GM12878 (cell line): Measurements from ENCODE around the gene ANOS1. TPM values are rescaled to one million over a fixed set of nuclear protein-coding genes. Genes with fewer than 3 reads are reported as not detected.

ENCODE experiments used
- ATAC-seq: fragments of 200-7000 bp; cut with Tn5 transposase; 3 replicates; pipeline ENCODE4 v1.9.1; 2020; ENCODE audit warnings: mild to moderate bottlenecking, moderate library complexity
- BruUV-seq: library from RNA; stranded (reverse); fragments of 400-500 nt; replicated peaks from 2 replicates; lab custom pipeline; 2021; lab: Mats Ljungman, UMichigan
- CTCF ChIA-PET: fragments of 300-600 bp; sonication (Branson Sonifier 250); formaldehyde crosslinking; extraction: SDS; loops from one replicate; lab custom pipeline; 2021; ENCODE audit warnings: inconsistent platforms; lab: Yijun Ruan, JAX
- POLR2A ChIA-PET: fragments of 350-600 bp; formaldehyde crosslinking; extraction: SDS; loops from one replicate; lab custom pipeline; 2021; ENCODE audit warnings: inconsistent platforms; lab: Charles Lee
- RAD21 ChIA-PET: fragments of 300-600 bp; sonication (Branson Sonifier 250); formaldehyde crosslinking; loops from one replicate; lab custom pipeline; 2023; ENCODE audit warnings: antibody characterized with exemption; ENCODE audit not compliant: unreplicated experiment; lab: Charles Lee
- SMC1A ChIA-PET: fragments of 300-600 bp; sonication (Branson Sonifier 250); formaldehyde crosslinking; loops from one replicate; lab custom pipeline; 2023; ENCODE audit not compliant: unreplicated experiment, uncharacterized antibody; lab: Charles Lee
- DNase-seq: peaks from one replicate; pipeline ENCODE4 v3.0.0-alpha.2; 2011; ENCODE audit warnings: low read depth, low spot score
- FAIRE-seq: peaks from 3 replicates; lab custom pipeline; 2011; peaks lifted over from hg19 to GRCh38; lab: Jason Lieb, UNC
- H2AFZ ChIP-seq: 2 replicates; pipeline ENCODE4 v1.6.0; 2011; ENCODE audit warnings: low read depth, low read length, control low read depth; ENCODE audit not compliant: control insufficient read depth
- H3K27ac ChIP-seq: 2 replicates; pipeline ENCODE4 v1.5.1; 2011; ENCODE audit warnings: control low read depth; ENCODE audit not compliant: control insufficient read depth, insufficient read depth
- H3K27me3 ChIP-seq, 2 experiments: replicated peaks in 1 of 2; 2 replicates each; pipeline versions ENCODE4 v1.6.0 to v1.6.1; 2011; ENCODE audit warnings: low read length in 1 of 2; ENCODE audit not compliant: control insufficient read depth in 2 of 2, insufficient read depth in 2 of 2
- H3K36me3 ChIP-seq, 2 experiments: 2 replicates each; pipeline ENCODE4 v1.5.1; 2011; ENCODE audit warnings: low read length in 1 of 2; ENCODE audit not compliant: control insufficient read depth in 2 of 2, insufficient read depth in 2 of 2
- H3K4me1 ChIP-seq: 2 replicates; pipeline ENCODE4 v1.6.1; 2011; ENCODE audit warnings: mild to moderate bottlenecking, low read length, moderate library complexity, mixed read lengths; ENCODE audit not compliant: control insufficient read depth, insufficient read depth
- H3K4me2 ChIP-seq: 2 replicates; pipeline ENCODE4 v1.6.0; 2011; ENCODE audit warnings: control low read depth; ENCODE audit not compliant: control insufficient read depth, insufficient read depth
- H3K4me3 ChIP-seq: fragments of 200-600 bp; sonication (generic); 2 replicates; pipeline ENCODE4 v1.5.1; 2016
- H3K79me2 ChIP-seq: 2 replicates; pipeline ENCODE4 v1.6.0; 2011; ENCODE audit warnings: low read length; ENCODE audit not compliant: control insufficient read depth, insufficient read depth
- H3K9ac ChIP-seq: 2 replicates; pipeline ENCODE4 v1.8.0; 2011; ENCODE audit warnings: low read length, control low read depth, mixed read lengths; ENCODE audit not compliant: control insufficient read depth, insufficient read depth
- H3K9me3 ChIP-seq: replicated peaks from 3 replicates; pipeline ENCODE4 v1.5.1; 2011; ENCODE audit warnings: mild to moderate bottlenecking, low read length; ENCODE audit not compliant: control insufficient read depth, insufficient read depth
- H4K20me1 ChIP-seq: 2 replicates; pipeline ENCODE4 v1.6.0; 2011; ENCODE audit not compliant: control insufficient read depth, insufficient read depth
- ASH2L ChIP-seq: fragments of 300-600, 200-600 bp; sonication (generic); IDR thresholded peaks from 2 replicates; pipeline ENCODE4 v1.6.1; 2017; ENCODE audit warnings: low read depth, mild to moderate bottlenecking, borderline replicate concordance
- DPF2 ChIP-seq: fragments of 450-650 bp; IDR thresholded peaks from 2 replicates; pipeline ENCODE4 v1.6.1; 2017; ENCODE audit warnings: mild to moderate bottlenecking
- E4F1 ChIP-seq: fragments of 450-650 bp; IDR thresholded peaks from 2 replicates; pipeline ENCODE4 v1.6.1; 2018; ENCODE audit warnings: borderline replicate concordance, mild to moderate bottlenecking; ENCODE audit not compliant: partially characterized antibody
- ELK1 ChIP-seq: IDR thresholded peaks from 2 replicates; pipeline ENCODE4 v1.6.1; 2012; ENCODE audit warnings: low read depth, low read length, improper control_type of control experiment
- FOXM1 ChIP-seq: IDR thresholded peaks from 2 replicates; pipeline ENCODE4 v1.6.1; 2012; ENCODE audit warnings: low read depth, mild to moderate bottlenecking, inconsistent platforms, low read length, moderate library complexity
- KDM1A ChIP-seq: fragments of 200-600 bp; sonication (generic); IDR thresholded peaks from 2 replicates; pipeline ENCODE4 v1.6.1; 2016; ENCODE audit warnings: borderline replicate concordance
- NBN ChIP-seq: fragments of 450-650 bp; IDR thresholded peaks from 2 replicates; pipeline ENCODE4 v1.6.1; 2016
- POLR2AphosphoS5 ChIP-seq: IDR thresholded peaks from 2 replicates; pipeline ENCODE4 v1.6.1; 2011; ENCODE audit warnings: mild to moderate bottlenecking, low read length, inconsistent platforms
- WRNIP1 ChIP-seq: IDR thresholded peaks from 2 replicates; pipeline ENCODE4 v1.6.1; 2011; ENCODE audit warnings: low read depth, low read length, improper control_type of control experiment, borderline replicate concordance
- ZNF207 ChIP-seq: fragments of 450-650 bp; IDR thresholded peaks from 2 replicates; pipeline ENCODE4 v1.6.1; 2014; ENCODE audit warnings: antibody characterized with exemption, mild to moderate bottlenecking, borderline replicate concordance
- WGBS: methylation state at CpG from one replicate; pipeline ENCODE4 v1.1.6; 2016; ENCODE audit warnings: low lambda C conversion rate; ENCODE audit not compliant: insufficient replicate concordance, insufficient coverage; ENCODE audit errors: missing lambda C conversion rate; 5-methylcytosine and 5-hydroxymethylcytosine counted together
- in situ Hi-C: fragments of 300-500 bp; cut with MboI; formaldehyde crosslinking; loops from 9 replicates; pipeline ENCODE4 v1.14.3; 2018; ENCODE audit warnings: mixed read lengths
- intact Hi-C: fragments of 100-400 bp; cut with micrococcal nuclease; formaldehyde crosslinking; loops from one replicate; pipeline ENCODE4 v1.14.2; 2022; ENCODE audit not compliant: unreplicated experiment
- polyA plus RNA-seq, 11 experiments: library from polyadenylated mRNA; depleted of rRNA in 4 of 11; unstranded in 6 of 11; stranded (reverse) in 5 of 11; fragments of >200 nt; fragmentation: Nextera tagmentation in 4 of 11; fragmentation: Illumina TruSeq in 1 of 11; extraction: Ambion mirVana in 4 of 11; extraction: Trizol in 1 of 11; gene quantifications; 1 replicate in 1 of 11; 2 replicates in 10 of 11; pipeline versions ENCODE4 v1.2.1 to v1.2.3, GENCODE V29; 2011 to 2016; ENCODE audit warnings: inconsistent platforms in 2 of 11, missing spikeins in 2 of 11, low read depth in 1 of 11
- total RNA-seq, 4 experiments: library from RNA; depleted of rRNA in 3 of 4; stranded (reverse); fragments of >200 nt in 3 of 4; fragmentation: Illumina TruSeq in 1 of 4; extraction: Trizol in 1 of 4; gene quantifications; 2 replicates each; pipeline versions ENCODE4 v1.2.1 to v1.2.3, GENCODE V29; 2013 to 2021
- TF ChIP-seq, protein P1 (sequence below): IDR thresholded peaks from 2 replicates; pipeline ENCODE4 v1.6.1; 2012; ENCODE audit warnings: low read depth, low read length, improper control_type of control experiment
- TF ChIP-seq, protein P2 (sequence below): IDR thresholded peaks from 2 replicates; pipeline ENCODE4 v1.6.1; 2011; ENCODE audit warnings: borderline replicate concordance, low read depth, mild to moderate bottlenecking, moderate library complexity, low read length; ENCODE audit not compliant: insufficient read depth, poor library complexity, severe bottlenecking

ANOS1 gene
- total and polyA plus RNA-seq, 10 of the 15 experiments (the other 5 are each of a cell fraction or from before 2014, with no cell fraction given) = under 0.01 to 4.0 (median 0.03) TPM; not detected in 3

- SMC1A ChIA-PET = no interaction called here
- Histone ChIP-seq H2AFZ (no peak overlapping the region), H3K9me3 (no peaks in the 10 kb centered on the region), H3K79me2 (no peaks in the 10 kb centered on the region), H3K27me3 (no peaks in the 10 kb centered on the region), H4K20me1 (no peaks in the 10 kb centered on the region), H3K4me2 (no peak overlapping the region), H3K9ac (no peak overlapping the region), H3K4me1 (no peaks in the 10 kb centered on the region), H3K27ac (no peak overlapping the region), H3K4me3 (no peak overlapping the region), H3K36me3 (no peaks in the 10 kb centered on the region)
- DNase-seq (no peak), FAIRE-seq (no peak), ATAC-seq (no peak)
- BruUV-seq = no TSS peak
- RAD21 ChIA-PET = no interaction called here
- no peak for TF ChIP-seq POLR2AphosphoS5
- no peak for TF ChIP-seq WRNIP1
- no peak for TF ChIP-seq DPF2
- no peak for TF ChIP-seq ZNF207
- TF ChIP-seq FOXM1 = no peak
- TF ChIP-seq ASH2L = no peak
- TF ChIP-seq E4F1 = no peak
- no peak for TF ChIP-seq ELK1
- no peak for TF ChIP-seq NBN
- no peak for TF ChIP-seq KDM1A
- TF ChIP-seq, protein P1, sequence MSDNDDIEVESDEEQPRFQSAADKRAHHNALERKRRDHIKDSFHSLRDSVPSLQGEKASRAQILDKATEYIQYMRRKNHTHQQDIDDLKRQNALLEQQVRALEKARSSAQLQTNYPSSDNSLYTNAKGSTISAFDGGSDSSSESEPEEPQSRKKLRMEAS = no peak
- TF ChIP-seq, protein P2, sequence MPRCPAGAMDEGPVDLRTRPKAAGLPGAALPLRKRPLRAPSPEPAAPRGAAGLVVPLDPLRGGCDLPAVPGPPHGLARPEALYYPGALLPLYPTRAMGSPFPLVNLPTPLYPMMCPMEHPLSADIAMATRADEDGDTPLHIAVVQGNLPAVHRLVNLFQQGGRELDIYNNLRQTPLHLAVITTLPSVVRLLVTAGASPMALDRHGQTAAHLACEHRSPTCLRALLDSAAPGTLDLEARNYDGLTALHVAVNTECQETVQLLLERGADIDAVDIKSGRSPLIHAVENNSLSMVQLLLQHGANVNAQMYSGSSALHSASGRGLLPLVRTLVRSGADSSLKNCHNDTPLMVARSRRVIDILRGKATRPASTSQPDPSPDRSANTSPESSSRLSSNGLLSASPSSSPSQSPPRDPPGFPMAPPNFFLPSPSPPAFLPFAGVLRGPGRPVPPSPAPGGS = no peak
- 32% methylated on average over 7 of the region's 7 CpGs for WGBS
- CTCF ChIA-PET = no interaction called here
- POLR2A ChIA-PET = no interaction called here
- intact Hi-C loops = no loop called here
- in situ Hi-C loops = no loop called here
Measured at GRCh38 chrX:8632924-8633323, 99.0 kb downstream of the ANOS1 start.
